GM23338 (cell line): ENCODE results near the gene APOC1. TPM values are rescaled to one million over a fixed set of nuclear protein-coding genes. Genes with fewer than 3 reads are reported as not detected.

Experiments used
- ATAC-seq: fragments of 200-7000 bp; cut with Tn5 transposase; 3 replicates; pipeline ENCODE4 v1.9.1; 2020
- DNase-seq: peaks from one replicate; pipeline ENCODE4 v3.0.0-alpha.2; 2015; ENCODE audit warnings: low spot score
- H2AFZ ChIP-seq: fragments of 200-600 bp; sonication (generic); 2 replicates; pipeline ENCODE4 v1.8.0; 2016; ENCODE audit warnings: antibody characterized with exemption, mild to moderate bottlenecking, moderate library complexity
- H3F3A ChIP-seq: fragments of 200-600 bp; sonication (generic); replicated peaks from 2 replicates; pipeline ENCODE4 v1.8.0; 2017; ENCODE audit warnings: antibody characterized with exemption, mixed run types, low read depth
- H3K27ac ChIP-seq: fragments of 200-600 bp; sonication (generic); 2 replicates; pipeline ENCODE4 v1.6.1; 2016; ENCODE audit warnings: low read depth
- H3K27me3 ChIP-seq: fragments of 200-600 bp; sonication (generic); 2 replicates; pipeline ENCODE4 v1.8.0; 2016; ENCODE audit warnings: mild to moderate bottlenecking, mixed run types, moderate library complexity; ENCODE audit not compliant: insufficient read depth
- H3K36me3 ChIP-seq: fragments of 200-600 bp; sonication (generic); 2 replicates; pipeline ENCODE4 v1.8.0; 2016; ENCODE audit warnings: mild to moderate bottlenecking; ENCODE audit not compliant: insufficient read depth
- H3K4me1 ChIP-seq: fragments of 200-600 bp; sonication (generic); 2 replicates; pipeline ENCODE4 v1.8.0; 2016; ENCODE audit warnings: mild to moderate bottlenecking, moderate library complexity; ENCODE audit not compliant: insufficient read depth
- H3K4me2 ChIP-seq: fragments of 200-600 bp; sonication (generic); 2 replicates; pipeline ENCODE4 v1.7.1; 2017; ENCODE audit warnings: mixed run types
- H3K4me3 ChIP-seq: fragments of 200-600 bp; sonication (generic); 2 replicates; pipeline ENCODE4 v1.6.1; 2016; ENCODE audit warnings: mixed run types
- H3K79me2 ChIP-seq: fragments of 200-600 bp; sonication (generic); replicated peaks from 2 replicates; pipeline ENCODE4 v1.8.0; 2017; ENCODE audit warnings: mild to moderate bottlenecking; ENCODE audit not compliant: insufficient read depth
- H3K9me2 ChIP-seq: fragments of 200-600 bp; sonication (generic); 2 replicates; pipeline ENCODE4 v1.8.0; 2017; ENCODE audit not compliant: insufficient read depth
- H4K20me1 ChIP-seq: fragments of 200-600 bp; sonication (generic); replicated peaks from 2 replicates; pipeline ENCODE4 v1.8.0; 2017; ENCODE audit warnings: mild to moderate bottlenecking; ENCODE audit not compliant: insufficient read depth
- H3K27ac Mint-ChIP-seq: 2 replicates; pipeline ENCODE4 v1.8.0; 2020; ENCODE audit warnings: inconsistent platforms, mild to moderate bottlenecking, moderate library complexity, mixed read lengths
- H3K27me3 Mint-ChIP-seq: 3 replicates; pipeline ENCODE4 v1.8.0; 2022; ENCODE audit warnings: low read depth, mild to moderate bottlenecking, moderate library complexity, mixed read lengths, inconsistent platforms; ENCODE audit not compliant: insufficient read depth, poor library complexity
- H3K36me3 Mint-ChIP-seq: 3 replicates; pipeline ENCODE4 v1.8.0; 2021; ENCODE audit warnings: low read depth, mild to moderate bottlenecking, inconsistent platforms, moderate library complexity, mixed read lengths
- H3K4me1 Mint-ChIP-seq: 3 replicates; pipeline ENCODE4 v1.8.0; 2020; ENCODE audit warnings: mild to moderate bottlenecking, inconsistent platforms, mixed read lengths
- H3K4me3 Mint-ChIP-seq: 3 replicates; pipeline ENCODE4 v1.8.0; 2021; ENCODE audit warnings: moderate library complexity, mild to moderate bottlenecking, inconsistent platforms, mixed read lengths
- H3K9me3 Mint-ChIP-seq: 3 replicates; pipeline ENCODE4 v1.8.0; 2020; ENCODE audit warnings: moderate library complexity, mild to moderate bottlenecking, inconsistent platforms, mixed read lengths
- CREB1 ChIP-seq: fragments of 250-450 bp; sonication (Bioruptor Pico); IDR thresholded peaks from 2 replicates; pipeline ENCODE4 v1.5.0; 2020; ENCODE audit warnings: low read depth, mild to moderate bottlenecking, moderate library complexity
- EZH2 ChIP-seq: fragments of 200-600 bp; sonication (generic); IDR thresholded peaks from one replicate; pipeline ENCODE4 v1.8.0; 2017; ENCODE audit warnings: antibody characterized with exemption, mild to moderate bottlenecking, low read depth; ENCODE audit not compliant: unreplicated experiment
- EZH2phosphoT487 ChIP-seq: fragments of 200-600 bp; sonication (generic); IDR thresholded peaks from one replicate; pipeline ENCODE4 v1.8.1; 2018; ENCODE audit warnings: antibody characterized with exemption; ENCODE audit not compliant: unreplicated experiment
- JUNB ChIP-seq: IDR thresholded peaks from one replicate; pipeline ENCODE4 v1.6.1; 2016; ENCODE audit warnings: antibody characterized with exemption; ENCODE audit not compliant: unreplicated experiment
- NANOG ChIP-seq: IDR thresholded peaks from 2 replicates; pipeline ENCODE4 v1.6.1; 2016; ENCODE audit warnings: antibody characterized with exemption, borderline replicate concordance
- POLR2AphosphoS5 ChIP-seq: IDR thresholded peaks from 2 replicates; pipeline ENCODE4 v1.6.1; 2016; ENCODE audit warnings: antibody characterized with exemption, low read depth
- STAT1 ChIP-seq: IDR thresholded peaks from one replicate; pipeline ENCODE4 v1.6.1; 2016; ENCODE audit warnings: antibody characterized with exemption; ENCODE audit not compliant: unreplicated experiment
- ZNF114 ChIP-seq: fragments of 250-450 bp; sonication (Bioruptor Pico); IDR thresholded peaks from 2 replicates; pipeline ENCODE4 v1.5.0; 2020; ENCODE audit warnings: mild to moderate bottlenecking, moderate library complexity
- ZNF331 ChIP-seq: fragments of 250-450 bp; sonication (Bioruptor Pico); IDR thresholded peaks from 2 replicates; pipeline ENCODE4 v1.5.0; 2020; ENCODE audit warnings: low read depth, mild to moderate bottlenecking, moderate library complexity
- polyA plus RNA-seq: library from polyadenylated mRNA; unstranded; fragments of >200 nt; fragmentation: Nextera tagmentation; extraction: Ambion mirVana; gene quantifications from 2 replicates; pipeline ENCODE4 v1.2.1, GENCODE V29; 2016
- total RNA-seq: library from RNA; depleted of rRNA; stranded (reverse); fragments of >200 nt; shearing (Covaris generic); gene quantifications from 2 replicates; pipeline ENCODE4 v1.2.3, GENCODE V29; 2014
- TF ChIP-seq, protein P1 (sequence below): fragments of 250-450 bp; sonication (Bioruptor Pico); IDR thresholded peaks from 2 replicates; pipeline ENCODE4 v1.5.0; 2020; ENCODE audit warnings: mild to moderate bottlenecking, moderate library complexity
- TF ChIP-seq, protein P2 (sequence below), 2 experiments: fragments of 200-600 bp in 1 of 2; sonication (generic) in 1 of 2; conservative IDR thresholded peaks; 2 replicates each; pipeline versions ENCODE4 v1.5.1 to v1.6.1; 2016 to 2017; ENCODE audit warnings: antibody characterized with exemption in 2 of 2, low read depth in 2 of 2, mild to moderate bottlenecking in 2 of 2, moderate library complexity in 1 of 2
- TF ChIP-seq, protein P3 (sequence below): IDR thresholded peaks from 2 replicates; pipeline ENCODE4 v1.6.1; 2016; ENCODE audit warnings: antibody characterized with exemption
- TF ChIP-seq, protein P4 (sequence below): IDR thresholded peaks from one replicate; pipeline ENCODE4 v1.6.1; 2018; ENCODE audit warnings: antibody characterized with exemption; ENCODE audit not compliant: unreplicated experiment

Gene APOC1
- total and polyA plus RNA-seq, 2 experiments from 2014 or later: 26.8 to 221 TPM

DNA sequence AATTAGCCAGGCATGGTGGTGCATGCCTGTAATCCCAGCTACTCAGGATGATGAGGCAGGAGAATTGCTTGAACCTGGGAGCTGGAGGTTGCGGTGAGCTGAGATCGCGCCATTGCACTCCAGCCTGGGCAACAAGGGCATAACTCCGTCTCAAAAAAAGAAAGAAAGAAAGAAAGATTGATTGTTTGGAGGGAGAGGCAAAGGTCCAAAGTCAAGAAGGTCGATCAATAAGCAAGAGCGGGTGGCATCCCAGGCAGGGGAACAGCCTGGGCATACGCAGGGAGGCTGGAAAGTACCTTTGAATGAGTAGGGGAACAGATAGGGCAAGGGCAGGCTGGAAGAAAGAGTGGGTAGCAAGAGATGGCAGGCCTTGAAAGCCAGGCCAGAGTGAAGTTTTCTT, 15.7 kb downstream of the APOC1 start:
- Histone ChIP-seq H3K9me2 (no peaks in the 10 kb centered on the region), H3K4me1 (peaks cover 7% of the 10 kb centered on the region; the same call in 1 of the 2 replicates), H2AFZ (no peak overlapping the region), H3K36me3 (no peaks in the 10 kb centered on the region), H3K27me3 (no peaks in the 10 kb centered on the region), H3K4me2 (no peak overlapping the region), H3K4me3 (no peak overlapping the region), H3K27ac (no peak overlapping the region), H3F3A (no peaks in the 10 kb centered on the region), H4K20me1 (no peaks in the 10 kb centered on the region), H3K79me2 (no peaks in the 10 kb centered on the region)
- no peak for DNase-seq
- no peak for TF ChIP-seq ZNF114 (CRISPR knock-in tag)
- TF ChIP-seq, protein P1, sequence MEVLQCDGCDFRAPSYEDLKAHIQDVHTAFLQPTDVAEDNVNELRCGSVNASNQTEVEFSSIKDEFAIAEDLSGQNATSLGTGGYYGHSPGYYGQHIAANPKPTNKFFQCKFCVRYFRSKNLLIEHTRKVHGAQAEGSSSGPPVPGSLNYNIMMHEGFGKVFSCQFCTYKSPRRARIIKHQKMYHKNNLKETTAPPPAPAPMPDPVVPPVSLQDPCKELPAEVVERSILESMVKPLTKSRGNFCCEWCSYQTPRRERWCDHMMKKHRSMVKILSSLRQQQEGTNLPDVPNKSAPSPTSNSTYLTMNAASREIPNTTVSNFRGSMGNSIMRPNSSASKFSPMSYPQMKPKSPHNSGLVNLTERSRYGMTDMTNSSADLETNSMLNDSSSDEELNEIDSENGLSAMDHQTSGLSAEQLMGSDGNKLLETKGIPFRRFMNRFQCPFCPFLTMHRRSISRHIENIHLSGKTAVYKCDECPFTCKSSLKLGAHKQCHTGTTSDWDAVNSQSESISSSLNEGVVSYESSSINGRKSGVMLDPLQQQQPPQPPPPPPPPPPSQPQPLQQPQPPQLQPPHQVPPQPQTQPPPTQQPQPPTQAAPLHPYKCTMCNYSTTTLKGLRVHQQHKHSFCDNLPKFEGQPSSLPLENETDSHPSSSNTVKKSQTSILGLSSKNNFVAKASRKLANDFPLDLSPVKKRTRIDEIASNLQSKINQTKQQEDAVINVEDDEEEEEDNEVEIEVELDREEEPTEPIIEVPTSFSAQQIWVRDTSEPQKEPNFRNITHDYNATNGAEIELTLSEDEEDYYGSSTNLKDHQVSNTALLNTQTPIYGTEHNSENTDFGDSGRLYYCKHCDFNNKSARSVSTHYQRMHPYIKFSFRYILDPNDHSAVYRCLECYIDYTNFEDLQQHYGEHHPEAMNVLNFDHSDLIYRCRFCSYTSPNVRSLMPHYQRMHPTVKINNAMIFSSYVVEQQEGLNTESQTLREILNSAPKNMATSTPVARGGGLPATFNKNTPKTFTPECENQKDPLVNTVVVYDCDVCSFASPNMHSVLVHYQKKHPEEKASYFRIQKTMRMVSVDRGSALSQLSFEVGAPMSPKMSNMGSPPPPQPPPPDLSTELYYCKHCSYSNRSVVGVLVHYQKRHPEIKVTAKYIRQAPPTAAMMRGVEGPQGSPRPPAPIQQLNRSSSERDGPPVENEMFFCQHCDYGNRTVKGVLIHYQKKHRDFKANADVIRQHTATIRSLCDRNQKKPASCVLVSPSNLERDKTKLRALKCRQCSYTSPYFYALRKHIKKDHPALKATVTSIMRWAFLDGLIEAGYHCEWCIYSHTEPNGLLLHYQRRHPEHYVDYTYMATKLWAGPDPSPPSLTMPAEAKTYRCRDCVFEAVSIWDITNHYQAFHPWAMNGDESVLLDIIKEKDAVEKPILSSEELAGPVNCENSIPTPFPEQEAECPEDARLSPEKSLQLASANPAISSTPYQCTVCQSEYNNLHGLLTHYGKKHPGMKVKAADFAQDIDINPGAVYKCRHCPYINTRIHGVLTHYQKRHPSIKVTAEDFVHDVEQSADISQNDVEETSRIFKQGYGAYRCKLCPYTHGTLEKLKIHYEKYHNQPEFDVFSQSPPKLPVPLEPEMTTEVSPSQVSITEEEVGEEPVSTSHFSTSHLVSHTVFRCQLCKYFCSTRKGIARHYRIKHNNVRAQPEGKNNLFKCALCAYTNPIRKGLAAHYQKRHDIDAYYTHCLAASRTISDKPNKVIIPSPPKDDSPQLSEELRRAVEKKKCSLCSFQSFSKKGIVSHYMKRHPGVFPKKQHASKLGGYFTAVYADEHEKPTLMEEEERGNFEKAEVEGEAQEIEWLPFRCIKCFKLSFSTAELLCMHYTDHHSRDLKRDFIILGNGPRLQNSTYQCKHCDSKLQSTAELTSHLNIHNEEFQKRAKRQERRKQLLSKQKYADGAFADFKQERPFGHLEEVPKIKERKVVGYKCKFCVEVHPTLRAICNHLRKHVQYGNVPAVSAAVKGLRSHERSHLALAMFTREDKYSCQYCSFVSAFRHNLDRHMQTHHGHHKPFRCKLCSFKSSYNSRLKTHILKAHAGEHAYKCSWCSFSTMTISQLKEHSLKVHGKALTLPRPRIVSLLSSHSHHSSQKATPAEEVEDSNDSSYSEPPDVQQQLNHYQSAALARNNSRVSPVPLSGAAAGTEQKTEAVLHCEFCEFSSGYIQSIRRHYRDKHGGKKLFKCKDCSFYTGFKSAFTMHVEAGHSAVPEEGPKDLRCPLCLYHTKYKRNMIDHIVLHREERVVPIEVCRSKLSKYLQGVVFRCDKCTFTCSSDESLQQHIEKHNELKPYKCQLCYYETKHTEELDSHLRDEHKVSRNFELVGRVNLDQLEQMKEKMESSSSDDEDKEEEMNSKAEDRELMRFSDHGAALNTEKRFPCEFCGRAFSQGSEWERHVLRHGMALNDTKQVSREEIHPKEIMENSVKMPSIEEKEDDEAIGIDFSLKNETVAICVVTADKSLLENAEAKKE (CRISPR knock-in tag): no peak
- no peak for TF ChIP-seq ZNF331
- TF ChIP-seq CREB1: no peak
- TF ChIP-seq EZH2phosphoT487: no peak
- TF ChIP-seq JUNB: no peak
- no peak for TF ChIP-seq STAT1
- no peak for TF ChIP-seq EZH2
- TF ChIP-seq NANOG: no peak
- TF ChIP-seq, protein P2, sequence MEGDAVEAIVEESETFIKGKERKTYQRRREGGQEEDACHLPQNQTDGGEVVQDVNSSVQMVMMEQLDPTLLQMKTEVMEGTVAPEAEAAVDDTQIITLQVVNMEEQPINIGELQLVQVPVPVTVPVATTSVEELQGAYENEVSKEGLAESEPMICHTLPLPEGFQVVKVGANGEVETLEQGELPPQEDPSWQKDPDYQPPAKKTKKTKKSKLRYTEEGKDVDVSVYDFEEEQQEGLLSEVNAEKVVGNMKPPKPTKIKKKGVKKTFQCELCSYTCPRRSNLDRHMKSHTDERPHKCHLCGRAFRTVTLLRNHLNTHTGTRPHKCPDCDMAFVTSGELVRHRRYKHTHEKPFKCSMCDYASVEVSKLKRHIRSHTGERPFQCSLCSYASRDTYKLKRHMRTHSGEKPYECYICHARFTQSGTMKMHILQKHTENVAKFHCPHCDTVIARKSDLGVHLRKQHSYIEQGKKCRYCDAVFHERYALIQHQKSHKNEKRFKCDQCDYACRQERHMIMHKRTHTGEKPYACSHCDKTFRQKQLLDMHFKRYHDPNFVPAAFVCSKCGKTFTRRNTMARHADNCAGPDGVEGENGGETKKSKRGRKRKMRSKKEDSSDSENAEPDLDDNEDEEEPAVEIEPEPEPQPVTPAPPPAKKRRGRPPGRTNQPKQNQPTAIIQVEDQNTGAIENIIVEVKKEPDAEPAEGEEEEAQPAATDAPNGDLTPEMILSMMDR (conservative IDR thresholded peaks at IDR 0.05; ENCODE audit: low read depth in 2 of 2): no peak
- TF ChIP-seq, protein P3, sequence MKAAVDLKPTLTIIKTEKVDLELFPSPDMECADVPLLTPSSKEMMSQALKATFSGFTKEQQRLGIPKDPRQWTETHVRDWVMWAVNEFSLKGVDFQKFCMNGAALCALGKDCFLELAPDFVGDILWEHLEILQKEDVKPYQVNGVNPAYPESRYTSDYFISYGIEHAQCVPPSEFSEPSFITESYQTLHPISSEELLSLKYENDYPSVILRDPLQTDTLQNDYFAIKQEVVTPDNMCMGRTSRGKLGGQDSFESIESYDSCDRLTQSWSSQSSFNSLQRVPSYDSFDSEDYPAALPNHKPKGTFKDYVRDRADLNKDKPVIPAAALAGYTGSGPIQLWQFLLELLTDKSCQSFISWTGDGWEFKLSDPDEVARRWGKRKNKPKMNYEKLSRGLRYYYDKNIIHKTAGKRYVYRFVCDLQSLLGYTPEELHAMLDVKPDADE: no peak
- TF ChIP-seq, protein P4, sequence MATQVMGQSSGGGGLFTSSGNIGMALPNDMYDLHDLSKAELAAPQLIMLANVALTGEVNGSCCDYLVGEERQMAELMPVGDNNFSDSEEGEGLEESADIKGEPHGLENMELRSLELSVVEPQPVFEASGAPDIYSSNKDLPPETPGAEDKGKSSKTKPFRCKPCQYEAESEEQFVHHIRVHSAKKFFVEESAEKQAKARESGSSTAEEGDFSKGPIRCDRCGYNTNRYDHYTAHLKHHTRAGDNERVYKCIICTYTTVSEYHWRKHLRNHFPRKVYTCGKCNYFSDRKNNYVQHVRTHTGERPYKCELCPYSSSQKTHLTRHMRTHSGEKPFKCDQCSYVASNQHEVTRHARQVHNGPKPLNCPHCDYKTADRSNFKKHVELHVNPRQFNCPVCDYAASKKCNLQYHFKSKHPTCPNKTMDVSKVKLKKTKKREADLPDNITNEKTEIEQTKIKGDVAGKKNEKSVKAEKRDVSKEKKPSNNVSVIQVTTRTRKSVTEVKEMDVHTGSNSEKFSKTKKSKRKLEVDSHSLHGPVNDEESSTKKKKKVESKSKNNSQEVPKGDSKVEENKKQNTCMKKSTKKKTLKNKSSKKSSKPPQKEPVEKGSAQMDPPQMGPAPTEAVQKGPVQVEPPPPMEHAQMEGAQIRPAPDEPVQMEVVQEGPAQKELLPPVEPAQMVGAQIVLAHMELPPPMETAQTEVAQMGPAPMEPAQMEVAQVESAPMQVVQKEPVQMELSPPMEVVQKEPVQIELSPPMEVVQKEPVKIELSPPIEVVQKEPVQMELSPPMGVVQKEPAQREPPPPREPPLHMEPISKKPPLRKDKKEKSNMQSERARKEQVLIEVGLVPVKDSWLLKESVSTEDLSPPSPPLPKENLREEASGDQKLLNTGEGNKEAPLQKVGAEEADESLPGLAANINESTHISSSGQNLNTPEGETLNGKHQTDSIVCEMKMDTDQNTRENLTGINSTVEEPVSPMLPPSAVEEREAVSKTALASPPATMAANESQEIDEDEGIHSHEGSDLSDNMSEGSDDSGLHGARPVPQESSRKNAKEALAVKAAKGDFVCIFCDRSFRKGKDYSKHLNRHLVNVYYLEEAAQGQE: no peak
- no peak for TF ChIP-seq POLR2AphosphoS5
- H3K4me3 Mint-ChIP-seq: no peak overlapping the region
- no peaks in the 10 kb centered on the region for H3K9me3 Mint-ChIP-seq
- H3K36me3 Mint-ChIP-seq: no peaks in the 10 kb centered on the region; the same call in 2 of the 3 replicates
- no peak for ATAC-seq
- H3K27ac Mint-ChIP-seq: no peak overlapping the region
- H3K27me3 Mint-ChIP-seq: peaks cover 25% of the 10 kb centered on the region
- peaks cover 16% of the 10 kb centered on the region for H3K4me1 Mint-ChIP-seq
